HG02763 (cell line): ENCODE results near the gene PAFAH1B2.
"Not testable (repeated sequence)": the region's sequence is repeated elsewhere in the genome, so short reads cannot be mapped to it uniquely, and the experiment has no call there.

Source experiments
- ATAC-seq: cut with Tn5 transposase; IDR thresholded peaks from one replicate; pipeline ENCODE4 v1.9.1; 2021; ENCODE audit warnings: mild to moderate bottlenecking, moderate library complexity; ENCODE audit not compliant: unreplicated experiment

The PAFAH1B2 gene

GRCh38 chr11:117171404-117172061, 27.4 kb downstream of the PAFAH1B2 start:
- ATAC-seq: no peak

- ATAC-seq: no peak
These were observed 28.8 kb downstream of the PAFAH1B2 start for GRCh38 chr11:117172724-117173421.

GRCh38 chr11:117175104-117175503, 31.0 kb downstream of the PAFAH1B2 start:
- no peak for ATAC-seq

- no peak for ATAC-seq
These were observed 31.7 kb downstream of the PAFAH1B2 start for GRCh38 chr11:117175781-117176180.

- ATAC-seq: no peak
These were observed 32.1 kb downstream of the PAFAH1B2 start for GRCh38 chr11:117176186-117176585.

GRCh38 chr11:117177534-117178209, 33.6 kb downstream of the PAFAH1B2 start:
- ATAC-seq: no peak

GRCh38 chr11:117178210-117179034, 34.3 kb downstream of the PAFAH1B2 start, which contains the start of gene SIDT2:
Gene SIDT2, plus strand, starts transcription at chr11:117178743. Its CDS starts 521 bp downstream, at chr11:117179264.
- ATAC-seq: peak; percentile 89

- ATAC-seq: peak; percentile 23
These were observed 35.2 kb downstream of the PAFAH1B2 start for GRCh38 chr11:117179048-117179999.

GRCh38 chr11:117180020-117180419, 35.9 kb downstream of the PAFAH1B2 start:
- ATAC-seq: no peak

GRCh38 chr11:117180661-117181585, 36.8 kb downstream of the PAFAH1B2 start:
- no peak for ATAC-seq

- no peak for ATAC-seq
These were observed 37.8 kb downstream of the PAFAH1B2 start for GRCh38 chr11:117181586-117182550.

- no peak for ATAC-seq
These were observed 38.5 kb downstream of the PAFAH1B2 start for GRCh38 chr11:117182551-117182935.

- ATAC-seq: not testable (repeated sequence)
These were observed 39.1 kb downstream of the PAFAH1B2 start for GRCh38 chr11:117183178-117183577.

GRCh38 chr11:117183724-117184349, 39.8 kb downstream of the PAFAH1B2 start:
- no peak for ATAC-seq

GRCh38 chr11:117185736-117186430, 41.8 kb downstream of the PAFAH1B2 start:
- ATAC-seq: no peak

GRCh38 chr11:117186431-117186761, 42.3 kb downstream of the PAFAH1B2 start:
- no peak for ATAC-seq

- ATAC-seq: no peak
These were observed 42.9 kb downstream of the PAFAH1B2 start for GRCh38 chr11:117187007-117187406.
